Neural crest cell (in vitro differentiated cells): Measurements from ENCODE around the gene AP4S1. TPM values are rescaled to one million over a fixed set of nuclear protein-coding genes. Genes with fewer than 3 reads are reported as not detected.
A peak's percentile ranks its signal among the peaks of the same experiment; 100 is the strongest.

Source experiments
- DNase-seq: peaks from one replicate; pipeline ENCODE4 v3.0.0; 2021; ENCODE audit warnings: low read depth, mixed read lengths, low spot score
- H3K27ac Mint-ChIP-seq: one replicate; pipeline ENCODE4 v1.8.0; 2021; ENCODE audit warnings: mild to moderate bottlenecking, mixed read lengths; ENCODE audit not compliant: unreplicated experiment
- H3K27me3 Mint-ChIP-seq: 2 replicates; pipeline ENCODE4 v1.8.0; 2021; ENCODE audit warnings: low read depth, mild to moderate bottlenecking, mixed read lengths
- H3K36me3 Mint-ChIP-seq: 2 replicates; pipeline ENCODE4 v1.8.0; 2021; ENCODE audit warnings: low read depth, mild to moderate bottlenecking, mixed read lengths
- H3K4me1 Mint-ChIP-seq: 2 replicates; pipeline ENCODE4 v1.8.0; 2021; ENCODE audit warnings: mixed read lengths
- H3K4me3 Mint-ChIP-seq: one replicate; pipeline ENCODE4 v1.8.0; 2021; ENCODE audit warnings: mild to moderate bottlenecking, mixed read lengths
- H3K9me3 Mint-ChIP-seq: 2 replicates; pipeline ENCODE4 v1.8.0; 2021; ENCODE audit warnings: mixed read lengths
- total RNA-seq: library from RNA; stranded (reverse); gene quantifications from 2 replicates; pipeline ENCODE4 v1.2.1, GENCODE V29; 2021
- TF ChIP-seq, protein P1 (sequence below): fragments of 200-600 bp; sonication (generic); conservative IDR thresholded peaks from 2 replicates; pipeline ENCODE4 v1.5.0; 2021; ENCODE audit warnings: antibody characterized with exemption, mild to moderate bottlenecking

AP4S1 gene
- total RNA-seq, 1 donor from 2014 or later, result 8.0 TPM

DNA sequence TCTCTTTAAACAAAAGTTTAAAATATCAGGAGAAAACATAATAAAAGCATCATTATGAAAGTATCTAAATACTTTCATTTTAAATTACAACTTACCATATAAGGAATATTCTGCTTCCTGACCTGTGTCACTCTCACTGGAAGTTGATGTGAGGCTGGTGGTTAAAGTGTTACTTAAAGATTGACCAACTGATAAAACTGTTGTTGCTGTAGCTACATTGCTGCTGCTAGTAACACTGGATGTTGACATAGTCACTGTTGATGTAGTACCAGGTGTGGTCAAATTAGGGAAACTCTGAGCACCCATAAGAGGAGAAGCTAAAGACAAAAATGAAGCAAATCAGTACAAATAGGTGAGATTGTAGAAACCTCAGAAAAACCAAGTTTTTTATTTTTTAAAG is 102.2 kb downstream of the AP4S1 start:
- Mint-ChIP-seq H3K27me3 (no peaks in the 10 kb centered on the region), H3K36me3 (peaks cover 11% of the 10 kb centered on the region), H3K9me3 (no peaks in the 10 kb centered on the region), H3K4me1 (no peaks in the 10 kb centered on the region), H3K27ac (no peak overlapping the region), H3K4me3 (no peak overlapping the region)
- TF ChIP-seq, protein P1, sequence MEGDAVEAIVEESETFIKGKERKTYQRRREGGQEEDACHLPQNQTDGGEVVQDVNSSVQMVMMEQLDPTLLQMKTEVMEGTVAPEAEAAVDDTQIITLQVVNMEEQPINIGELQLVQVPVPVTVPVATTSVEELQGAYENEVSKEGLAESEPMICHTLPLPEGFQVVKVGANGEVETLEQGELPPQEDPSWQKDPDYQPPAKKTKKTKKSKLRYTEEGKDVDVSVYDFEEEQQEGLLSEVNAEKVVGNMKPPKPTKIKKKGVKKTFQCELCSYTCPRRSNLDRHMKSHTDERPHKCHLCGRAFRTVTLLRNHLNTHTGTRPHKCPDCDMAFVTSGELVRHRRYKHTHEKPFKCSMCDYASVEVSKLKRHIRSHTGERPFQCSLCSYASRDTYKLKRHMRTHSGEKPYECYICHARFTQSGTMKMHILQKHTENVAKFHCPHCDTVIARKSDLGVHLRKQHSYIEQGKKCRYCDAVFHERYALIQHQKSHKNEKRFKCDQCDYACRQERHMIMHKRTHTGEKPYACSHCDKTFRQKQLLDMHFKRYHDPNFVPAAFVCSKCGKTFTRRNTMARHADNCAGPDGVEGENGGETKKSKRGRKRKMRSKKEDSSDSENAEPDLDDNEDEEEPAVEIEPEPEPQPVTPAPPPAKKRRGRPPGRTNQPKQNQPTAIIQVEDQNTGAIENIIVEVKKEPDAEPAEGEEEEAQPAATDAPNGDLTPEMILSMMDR, result no peak
- DNase-seq, result no peak

- H3K27ac Mint-ChIP-seq, result no peak overlapping the region
- DNase-seq, result no peak
- no peaks in the 10 kb centered on the region for H3K4me1 Mint-ChIP-seq
- H3K9me3 Mint-ChIP-seq, result no peaks in the 10 kb centered on the region
- TF ChIP-seq, protein P1, result no peak
- no peak overlapping the region for H3K4me3 Mint-ChIP-seq
- peaks cover 12% of the 10 kb centered on the region for H3K36me3 Mint-ChIP-seq
- H3K27me3 Mint-ChIP-seq, result no peaks in the 10 kb centered on the region
Observed at GRCh38 chr14:31128601-31129526, 103.4 kb downstream of the AP4S1 start.

DNA sequence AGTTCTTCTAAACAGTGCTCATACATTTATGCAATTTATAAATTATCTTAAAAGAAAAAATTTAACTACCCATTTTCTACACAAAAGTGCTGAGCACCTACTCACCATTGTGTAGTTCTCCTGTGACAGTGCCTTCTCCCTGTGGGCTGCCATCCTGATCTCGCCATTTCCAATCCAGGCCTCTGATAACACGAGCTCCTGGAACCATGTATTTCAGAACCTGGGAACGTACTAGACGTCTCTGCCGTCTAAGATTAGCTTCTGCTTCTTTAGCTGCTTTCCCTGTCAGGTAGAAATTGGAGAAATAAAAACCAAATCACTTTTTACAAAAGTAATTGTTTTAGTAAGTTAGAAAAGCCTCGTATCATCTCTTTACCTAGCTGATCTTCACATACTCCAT is 107.7 kb downstream of the AP4S1 start:
- H3K9me3 Mint-ChIP-seq, result no peaks in the 10 kb centered on the region

GRCh38 chr14:31137214-31137889 is 111.9 kb downstream of the AP4S1 start:
- TF ChIP-seq, protein P1, result no peak
- Mint-ChIP-seq H3K4me1 (no peaks in the 10 kb centered on the region), H3K36me3 (peaks cover 18% of the 10 kb centered on the region), H3K27ac (peak overlapping the region; percentile 62), H3K27me3 (no peaks in the 10 kb centered on the region), H3K4me3 (no peak overlapping the region), H3K9me3 (no peaks in the 10 kb centered on the region)
- DNase-seq, result no peak

More for the DNA sequence above, 107.7 kb downstream of the AP4S1 start:
- no peak overlapping the region for H3K4me3 Mint-ChIP-seq
- TF ChIP-seq, protein P1, result no peak
- H3K27ac Mint-ChIP-seq, result no peak overlapping the region
- DNase-seq, result no peak
- H3K27me3 Mint-ChIP-seq, result no peaks in the 10 kb centered on the region
- peaks cover 20% of the 10 kb centered on the region for H3K36me3 Mint-ChIP-seq
- H3K4me1 Mint-ChIP-seq, result no peaks in the 10 kb centered on the region

GRCh38 chr14:31138301-31138700 is 112.9 kb downstream of the AP4S1 start:
- Mint-ChIP-seq H3K27me3 (no peaks in the 10 kb centered on the region), H3K4me3 (no peak overlapping the region), H3K27ac (peak overlapping the region; percentile 86), H3K36me3 (peaks cover 15% of the 10 kb centered on the region), H3K9me3 (no peaks in the 10 kb centered on the region), H3K4me1 (no peaks in the 10 kb centered on the region)
- DNase-seq, result no peak
- TF ChIP-seq, protein P1, result no peak
